Articular chondrocyte of knee joint (primary cell): ENCODE measurements around the gene OR2H2. TPM values are rescaled to one million over a fixed set of nuclear protein-coding genes. Genes with fewer than 3 reads are reported as not detected.

Source experiments
- small RNA-seq: library from RNA; depleted of rRNA; stranded (forward); fragments of <200 nt; gene quantifications from one replicate; pipeline ENCODE3, GENCODE V24; 2012
- total RNA-seq: library from RNA; depleted of rRNA; stranded (reverse); fragments of >200 nt; gene quantifications from 2 replicates; pipeline ENCODE4 v1.2.3, GENCODE V29; 2012

OR2H2 gene
- not detected in 2 replicates for total RNA-seq

DNA sequence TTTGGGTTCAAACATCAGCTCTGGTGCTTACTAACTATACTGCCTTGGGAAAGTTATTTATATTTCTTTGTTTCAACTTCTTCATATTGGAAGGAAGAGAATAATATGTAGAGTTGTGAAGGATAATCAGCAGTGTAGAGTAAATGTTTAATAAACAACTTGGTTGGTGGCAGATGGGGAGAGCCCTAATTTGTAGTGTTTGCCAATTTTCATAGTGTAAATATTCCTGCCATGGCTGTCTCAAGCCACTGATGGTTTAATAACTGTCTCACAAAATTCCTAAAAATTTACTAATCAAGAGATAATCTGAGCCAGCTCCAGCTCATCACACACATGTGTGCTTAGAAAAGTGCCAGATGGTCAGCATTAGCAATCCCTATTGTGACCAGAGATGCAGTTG is at the start of gene OR2H2:
TSS of gene OR2H2 (plus strand) at position 301 of the 400 bp plus-strand sequence. CDS start 2,824 bp downstream, outside the sequence.

GRCh38 chr6:29559524-29560287 is 25.2 kb upstream of the OR2H2 start, which contains the start of gene UBD:
TSS of gene UBD (minus strand) at chr6:29559732. CDS start at chr6:29559701, 31 bp downstream.

GRCh38 chr6:29632789-29633533 is 48.0 kb downstream of the OR2H2 start, which contains the start of gene GABBR1:
TSS of gene GABBR1 (minus strand) at chr6:29633183. CDS start at chr6:29632385, 798 bp downstream.

Small RNAs within 50 kb of the gene (small RNA-seq; reads per million reads assigned to genes)
- gene SNORD32B (not detected), gene SUMO2P1 (not detected), gene TMEM183AP1 (not detected)

Other genes starting within 250 kb of the OR2H2 start
- not detected in 2 replicates for gene OR5V1, start 216.3 kb upstream of the OR2H2 start, total RNA-seq
- not detected in 2 replicates for gene OR12D3, start 209.8 kb upstream of the OR2H2 start, total RNA-seq
- not detected in 2 replicates for gene OR12D2, start 189.5 kb upstream of the OR2H2 start, total RNA-seq
- not detected in 2 replicates for gene OR12D1, start 170.2 kb upstream of the OR2H2 start, total RNA-seq
- not detected in 2 replicates for gene OR10C1, start 145.8 kb upstream of the OR2H2 start, total RNA-seq
- gene OR11A1, start 128.1 kb upstream of the OR2H2 start, total RNA-seq: not detected in 2 replicates
- not detected in 2 replicates for gene OR2H1, start 128.0 kb upstream of the OR2H2 start, total RNA-seq
- not detected in 2 replicates for gene MAS1L, start 97.2 kb upstream of the OR2H2 start, total RNA-seq
- gene UBD, start 25.4 kb upstream of the OR2H2 start, total RNA-seq: 0.22 TPM in 1 of 2 replicates, not detected in the other
- 13.7 and 19.1 TPM in 2 replicates for gene GABBR1, start 48.1 kb downstream of the OR2H2 start, total RNA-seq
- gene MOG, start 72.0 kb downstream of the OR2H2 start, total RNA-seq: under 0.01 TPM in 1 of 2 replicates, not detected in the other
- gene ZFP57, start 96.0 kb downstream of the OR2H2 start, total RNA-seq: not detected in 2 replicates
- gene HLA-F, start 138.3 kb downstream of the OR2H2 start, total RNA-seq: 5.0 and 16.4 TPM in 2 replicates
- gene HLA-G, start 242.7 kb downstream of the OR2H2 start, total RNA-seq: 0.11 and 0.13 TPM in 2 replicates